Natural killer cell (primary cell): ENCODE measurements around the gene RAPGEF4. TPM values are rescaled to one million over a fixed set of nuclear protein-coding genes. Genes with fewer than 3 reads are reported as not detected.

Experiments
- ATAC-seq, 3 donors: fragments of 150-1000 bp in 2 of 3; fragments of 200-7000 bp in 1 of 3; cut with Tn5 transposase; 1 replicate in 1 of 3; 2 replicates in 2 of 3; pipeline ENCODE4 v1.10.0; 2021; ENCODE audit warnings: mild to moderate bottlenecking in 2 of 3, moderate library complexity in 2 of 3
- DNase-seq, 2 donors: peaks; one replicate each; pipeline versions ENCODE4 v3.0.0 to v3.0.0-alpha.2; 2013 to 2021; ENCODE audit warnings: mixed read lengths in 1 of 2
- H3K27ac ChIP-seq: one replicate; pipeline ENCODE4 v1.5.1; 2013; ENCODE audit warnings: mild to moderate bottlenecking, low read length
- H3K27me3 ChIP-seq: one replicate; pipeline ENCODE4 v1.6.1; 2013; ENCODE audit warnings: low read length; ENCODE audit not compliant: control insufficient read depth, insufficient read depth
- H3K36me3 ChIP-seq: one replicate; pipeline ENCODE4 v1.6.1; 2013; ENCODE audit warnings: low read length; ENCODE audit not compliant: control insufficient read depth, insufficient read depth
- H3K4me1 ChIP-seq: one replicate; pipeline ENCODE4 v1.6.1; 2013; ENCODE audit warnings: low read length; ENCODE audit not compliant: control insufficient read depth, insufficient read depth
- H3K4me3 ChIP-seq: one replicate; pipeline ENCODE4 v1.5.1; 2013; ENCODE audit warnings: low read length
- H3K9me3 ChIP-seq: one replicate; pipeline ENCODE4 v1.6.1; 2013; ENCODE audit warnings: low read length; ENCODE audit not compliant: control insufficient read depth, insufficient read depth
- H3K27ac Mint-ChIP-seq, 2 donors: one replicate each; pipeline ENCODE4 v1.8.0; 2022; ENCODE audit warnings: mild to moderate bottlenecking in 2 of 2, mixed read lengths in 2 of 2, moderate library complexity in 1 of 2
- H3K27me3 Mint-ChIP-seq, 2 donors: one replicate each; pipeline ENCODE4 v1.8.0; 2022; ENCODE audit warnings: low read depth in 2 of 2, mixed read lengths in 2 of 2
- H3K36me3 Mint-ChIP-seq: one replicate; pipeline ENCODE4 v1.8.0; 2022; ENCODE audit warnings: mixed read lengths
- H3K4me1 Mint-ChIP-seq, 2 donors: one replicate each; pipeline ENCODE4 v1.8.0; 2022; ENCODE audit warnings: mixed read lengths in 2 of 2
- H3K4me3 Mint-ChIP-seq: one replicate; pipeline ENCODE4 v1.8.0; 2022; ENCODE audit warnings: mild to moderate bottlenecking, moderate library complexity, mixed read lengths
- H3K9me3 Mint-ChIP-seq, 2 donors: one replicate each; pipeline ENCODE4 v1.8.0; 2022; ENCODE audit warnings: mixed read lengths in 2 of 2
- WGBS: methylation state at CpG from one replicate; pipeline ENCODE4 v1.1.7; 2013; ENCODE audit warnings: missing lambda C conversion rate; ENCODE audit not compliant: insufficient coverage; 5-methylcytosine and 5-hydroxymethylcytosine counted together
- intact Hi-C: fragments of 100-400 bp; cut with micrococcal nuclease; formaldehyde crosslinking; loops from one replicate; pipeline ENCODE4 v1.14.2; 2022
- total RNA-seq, 4 donors: library from RNA; stranded (reverse); fragments of 120-200 nt in 1 of 4; gene quantifications; one replicate each; pipeline versions ENCODE4 v1.2.3 to v1.2.4, GENCODE V29; 2013 to 2022
- TF ChIP-seq, protein P1 (sequence below): fragments of 200-600 bp; IDR thresholded peaks from one replicate; pipeline ENCODE4 v1.8.0; 2022; ENCODE audit warnings: antibody characterized with exemption

RAPGEF4 gene
- total RNA-seq, 3 donors from 2014 or later (not counting 1 experiment from before 2014, with no cell fraction given), result 0.50 TPM; not detected in 2

DNA sequence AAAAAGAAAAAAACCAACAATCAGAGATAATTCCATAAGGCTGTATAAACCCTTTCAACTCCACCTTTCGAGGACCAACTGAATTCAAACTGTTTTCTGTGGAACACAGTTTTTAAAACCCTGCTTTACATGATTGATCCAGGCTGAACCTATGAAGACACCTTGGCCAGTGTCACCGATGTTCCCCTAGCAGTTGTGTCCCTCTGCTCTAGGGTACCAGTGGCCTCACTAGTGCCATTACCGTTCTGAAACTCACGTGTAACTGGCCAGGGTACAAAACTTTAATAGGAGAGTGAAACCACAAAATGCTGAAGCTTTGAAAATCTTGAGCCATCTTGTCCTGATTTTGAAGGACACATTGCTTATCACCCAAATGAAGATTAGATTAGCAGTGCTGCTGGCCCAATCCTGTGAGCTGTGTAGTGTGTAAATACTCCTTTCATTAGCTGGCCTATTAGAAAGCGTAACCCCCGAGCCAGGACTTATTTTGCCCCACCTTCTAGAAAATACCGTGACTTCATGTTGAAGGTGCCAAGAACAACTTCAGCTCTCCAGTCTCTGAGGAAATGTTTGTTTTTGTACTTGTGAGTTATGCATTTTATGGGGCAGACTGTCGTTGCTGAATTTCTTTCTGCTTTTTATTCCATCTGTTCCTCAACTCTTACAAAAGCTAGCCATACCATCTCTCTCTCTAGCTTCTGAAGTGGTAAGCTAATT, 192.2 kb downstream of the RAPGEF4 start:
- DNase-seq (no peak), ATAC-seq (no peak)
- H3K27me3 Mint-ChIP-seq, result peaks cover 21 to 23% of the 10 kb centered on the region in 2 donors
- TF ChIP-seq, protein P1, sequence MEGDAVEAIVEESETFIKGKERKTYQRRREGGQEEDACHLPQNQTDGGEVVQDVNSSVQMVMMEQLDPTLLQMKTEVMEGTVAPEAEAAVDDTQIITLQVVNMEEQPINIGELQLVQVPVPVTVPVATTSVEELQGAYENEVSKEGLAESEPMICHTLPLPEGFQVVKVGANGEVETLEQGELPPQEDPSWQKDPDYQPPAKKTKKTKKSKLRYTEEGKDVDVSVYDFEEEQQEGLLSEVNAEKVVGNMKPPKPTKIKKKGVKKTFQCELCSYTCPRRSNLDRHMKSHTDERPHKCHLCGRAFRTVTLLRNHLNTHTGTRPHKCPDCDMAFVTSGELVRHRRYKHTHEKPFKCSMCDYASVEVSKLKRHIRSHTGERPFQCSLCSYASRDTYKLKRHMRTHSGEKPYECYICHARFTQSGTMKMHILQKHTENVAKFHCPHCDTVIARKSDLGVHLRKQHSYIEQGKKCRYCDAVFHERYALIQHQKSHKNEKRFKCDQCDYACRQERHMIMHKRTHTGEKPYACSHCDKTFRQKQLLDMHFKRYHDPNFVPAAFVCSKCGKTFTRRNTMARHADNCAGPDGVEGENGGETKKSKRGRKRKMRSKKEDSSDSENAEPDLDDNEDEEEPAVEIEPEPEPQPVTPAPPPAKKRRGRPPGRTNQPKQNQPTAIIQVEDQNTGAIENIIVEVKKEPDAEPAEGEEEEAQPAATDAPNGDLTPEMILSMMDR, result no peak
- H3K9me3 Mint-ChIP-seq, result no peaks in the 10 kb centered on the region
- Histone ChIP-seq H3K36me3 (no peaks in the 10 kb centered on the region), H3K9me3 (no peaks in the 10 kb centered on the region), H3K4me3 (no peak overlapping the region), H3K27ac (no peak overlapping the region), H3K27me3 (no peaks in the 10 kb centered on the region), H3K4me1 (no peaks in the 10 kb centered on the region)
- H3K4me1 Mint-ChIP-seq, result peaks cover 4 to 6% of the 10 kb centered on the region in 2 donors
- H3K27ac Mint-ChIP-seq, result no peak overlapping the region
- 88% methylated on average over 7 of the region's 8 CpGs for WGBS
- intact Hi-C loops, result no loop called here
- no peaks in the 10 kb centered on the region for H3K36me3 Mint-ChIP-seq
- H3K4me3 Mint-ChIP-seq, result no peak overlapping the region

DNA sequence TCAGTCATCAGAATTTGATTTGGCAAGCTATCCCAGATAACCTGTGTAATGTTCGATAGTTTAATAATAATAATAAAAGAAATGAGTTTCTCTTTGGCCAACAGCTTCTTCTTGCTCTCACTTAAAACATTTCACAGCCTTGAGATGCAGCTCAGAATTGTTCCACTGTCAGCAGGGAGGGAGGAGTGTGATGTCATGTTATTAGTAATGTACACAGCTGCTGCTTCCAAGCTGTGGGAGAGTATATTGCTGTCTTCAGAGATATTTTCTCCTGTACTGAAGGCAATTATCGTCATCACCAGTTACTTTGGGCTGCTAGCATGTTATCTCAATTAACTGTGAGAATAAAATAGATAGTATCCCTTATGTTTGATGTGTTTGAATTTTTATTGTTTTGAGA, 193.1 kb downstream of the RAPGEF4 start:
- H3K9me3 Mint-ChIP-seq, result no peaks in the 10 kb centered on the region
- no peak for ATAC-seq
- 73% methylated on average over 1 of the region's 2 CpGs for WGBS
- no peaks in the 10 kb centered on the region for H3K36me3 ChIP-seq
- H3K27ac Mint-ChIP-seq, result no peak overlapping the region
- H3K27me3 ChIP-seq, result no peaks in the 10 kb centered on the region
- H3K36me3 Mint-ChIP-seq, result no peaks in the 10 kb centered on the region
- TF ChIP-seq, protein P1, result no peak
- peaks cover 4 to 6% of the 10 kb centered on the region in 2 donors for H3K4me1 Mint-ChIP-seq
- intact Hi-C loops, result no loop called here
- peaks cover 23 to 24% of the 10 kb centered on the region in 2 donors for H3K27me3 Mint-ChIP-seq
- no peaks in the 10 kb centered on the region for H3K9me3 ChIP-seq
- DNase-seq, result no peak
- no peak overlapping the region for H3K27ac ChIP-seq
- H3K4me1 ChIP-seq, result no peaks in the 10 kb centered on the region
- no peak overlapping the region for H3K4me3 Mint-ChIP-seq
- no peak overlapping the region for H3K4me3 ChIP-seq

DNA sequence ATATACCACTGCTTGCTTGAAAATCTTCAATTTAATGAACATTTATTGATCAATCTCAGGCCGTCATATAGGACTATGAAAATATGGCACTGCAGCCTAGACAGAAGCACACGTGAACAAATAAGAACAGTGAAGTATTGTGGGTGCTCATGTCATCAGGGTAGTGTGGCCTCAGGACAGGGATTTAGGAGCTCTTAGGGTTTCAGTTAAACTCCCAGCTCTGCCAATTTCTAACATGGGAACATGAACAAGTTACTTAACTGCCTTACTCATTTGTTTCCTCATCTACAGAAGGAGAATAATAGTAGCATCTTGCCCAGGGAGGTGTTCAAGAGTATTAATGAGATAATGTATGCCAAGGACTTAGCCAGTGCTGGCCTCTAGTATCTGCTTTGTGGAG, 194.0 kb downstream of the RAPGEF4 start:
- Mint-ChIP-seq H3K27ac (no peak overlapping the region), H3K36me3 (no peaks in the 10 kb centered on the region)
- TF ChIP-seq, protein P1, result no peak

More for the DNA sequence above, 194.0 kb downstream of the RAPGEF4 start:
- DNase-seq (no peak), ATAC-seq (no peak)
- H3K27ac ChIP-seq, result no peak overlapping the region
- WGBS, result 91% methylated on average over 2 of the region's 2 CpGs
- Mint-ChIP-seq H3K4me3 (no peak overlapping the region), H3K9me3 (no peaks in the 10 kb centered on the region), H3K27me3 (peaks cover 23 to 24% of the 10 kb centered on the region in 2 donors), H3K4me1 (peaks cover 4 to 6% of the 10 kb centered on the region in 2 donors)
- no peak overlapping the region for H3K4me3 ChIP-seq
- H3K27me3 ChIP-seq, result no peaks in the 10 kb centered on the region
- intact Hi-C loops, result loop anchor here (5.0 kb wide), 2 partner anchors 757 to 1357 kb away; no protein-coding TSS in a partner anchor
- no peaks in the 10 kb centered on the region for H3K4me1 ChIP-seq
- no peaks in the 10 kb centered on the region for H3K36me3 ChIP-seq
- H3K9me3 ChIP-seq, result no peaks in the 10 kb centered on the region
